OCI-LY3 (cell line): ENCODE results near the gene PAPSS1.

Experiments used
- EZH2phosphoT487 ChIP-seq: fragments of 200-600 bp; shearing (Covaris generic); IDR thresholded peaks from 2 replicates; pipeline ENCODE4 v1.6.1; 2018; ENCODE audit warnings: antibody characterized with exemption, mixed run types, low read depth
- TF ChIP-seq, protein P1 (sequence below): fragments of 200-600, 300-600 bp; sonication (generic); IDR thresholded peaks from 2 replicates; pipeline ENCODE4 v1.5.1; 2014; ENCODE audit warnings: antibody characterized with exemption, low read length, low read depth

GRCh38 chr4:107757283-107757682, 37.2 kb upstream of the PAPSS1 start:
- TF ChIP-seq, protein P1, sequence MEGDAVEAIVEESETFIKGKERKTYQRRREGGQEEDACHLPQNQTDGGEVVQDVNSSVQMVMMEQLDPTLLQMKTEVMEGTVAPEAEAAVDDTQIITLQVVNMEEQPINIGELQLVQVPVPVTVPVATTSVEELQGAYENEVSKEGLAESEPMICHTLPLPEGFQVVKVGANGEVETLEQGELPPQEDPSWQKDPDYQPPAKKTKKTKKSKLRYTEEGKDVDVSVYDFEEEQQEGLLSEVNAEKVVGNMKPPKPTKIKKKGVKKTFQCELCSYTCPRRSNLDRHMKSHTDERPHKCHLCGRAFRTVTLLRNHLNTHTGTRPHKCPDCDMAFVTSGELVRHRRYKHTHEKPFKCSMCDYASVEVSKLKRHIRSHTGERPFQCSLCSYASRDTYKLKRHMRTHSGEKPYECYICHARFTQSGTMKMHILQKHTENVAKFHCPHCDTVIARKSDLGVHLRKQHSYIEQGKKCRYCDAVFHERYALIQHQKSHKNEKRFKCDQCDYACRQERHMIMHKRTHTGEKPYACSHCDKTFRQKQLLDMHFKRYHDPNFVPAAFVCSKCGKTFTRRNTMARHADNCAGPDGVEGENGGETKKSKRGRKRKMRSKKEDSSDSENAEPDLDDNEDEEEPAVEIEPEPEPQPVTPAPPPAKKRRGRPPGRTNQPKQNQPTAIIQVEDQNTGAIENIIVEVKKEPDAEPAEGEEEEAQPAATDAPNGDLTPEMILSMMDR: no peak
- no peak for TF ChIP-seq EZH2phosphoT487
